Suprapubic skin (tissue), 4 donors: ENCODE results near the gene USF3. TPM values are rescaled to one million over a fixed set of nuclear protein-coding genes. Genes with fewer than 3 reads are reported as not detected.

Source experiments
- DNase-seq, 2 donors: peaks; one replicate each; pipeline ENCODE4 v3.0.0-alpha.2; 2019; ENCODE audit warnings: low spot score in 2 of 2
- H3K27ac ChIP-seq: fragments of 200-600 bp; sonication (generic); one replicate; pipeline ENCODE4 v1.5.1; 2019
- H3K27me3 ChIP-seq: fragments of 200-600 bp; sonication (generic); one replicate; pipeline ENCODE4 v1.5.1; 2019
- H3K36me3 ChIP-seq: fragments of 200-600 bp; sonication (generic); one replicate; pipeline ENCODE4 v1.5.1; 2019
- H3K4me1 ChIP-seq: fragments of 200-600 bp; sonication (generic); one replicate; pipeline ENCODE4 v1.5.1; 2019
- H3K4me3 ChIP-seq: fragments of 200-600 bp; sonication (generic); one replicate; pipeline ENCODE4 v1.5.1; 2019; ENCODE audit warnings: mild to moderate bottlenecking
- H3K9me3 ChIP-seq: fragments of 200-600 bp; sonication (generic); one replicate; pipeline ENCODE4 v1.5.1; 2019
- CTCF ChIP-seq, 2 donors: fragments of 200-600 bp in 1 of 2; fragments of 450-650 bp in 1 of 2; sonication (generic) in 1 of 2; IDR thresholded peaks; one replicate each; pipeline ENCODE4 v1.5.1; 2016 to 2019; ENCODE audit warnings: antibody characterized with exemption in 2 of 2, mild to moderate bottlenecking in 1 of 2, moderate library complexity in 1 of 2
- EP300 ChIP-seq: sonication (generic); formaldehyde crosslinking; IDR thresholded peaks from one replicate; pipeline ENCODE4 v1.6.1; 2017; ENCODE audit warnings: antibody characterized with exemption
- POLR2A ChIP-seq, 2 donors: fragments of 450-650 bp; IDR thresholded peaks; one replicate each; pipeline ENCODE4 v1.6.1; 2017; ENCODE audit warnings: antibody characterized with exemption in 2 of 2, mild to moderate bottlenecking in 2 of 2, moderate library complexity in 2 of 2
- POLR2AphosphoS5 ChIP-seq, 3 donors: sonication (generic); formaldehyde crosslinking; IDR thresholded peaks; one replicate each; pipeline ENCODE4 v1.6.1; 2017; ENCODE audit warnings: antibody characterized with exemption in 3 of 3
- WGBS: methylation state at CpG from one replicate; pipeline ENCODE4 v1.1.5; 2018; 5-methylcytosine and 5-hydroxymethylcytosine counted together
- total RNA-seq, 4 donors: library from RNA; depleted of rRNA; stranded (reverse); fragments of >200 nt; gene quantifications; one replicate each; pipeline ENCODE4 v1.1.0, GENCODE V29; 2016

USF3 gene
- total RNA-seq, 4 donors from 2014 or later, result 20.6 to 34.6 (median 28.2) TPM

- TF ChIP-seq EP300, result no peak
- Histone ChIP-seq H3K4me1 (no peaks in the 10 kb centered on the region), H3K27ac (no peak overlapping the region), H3K9me3 (no peaks in the 10 kb centered on the region), H3K4me3 (no peak overlapping the region), H3K27me3 (no peaks in the 10 kb centered on the region), H3K36me3 (no peaks in the 10 kb centered on the region)
- 76% methylated on average over 4 of the region's 4 CpGs for WGBS
- DNase-seq, result no peak
Measured at GRCh38 chr3:113615976-113616375, 80.5 kb downstream of the USF3 start.

GRCh38 chr3:113614402-113614801 lies 82.0 kb downstream of the USF3 start:
- no peaks in the 10 kb centered on the region for H3K36me3 ChIP-seq
- 54% methylated on average over 5 of the region's 5 CpGs for WGBS
- no peak overlapping the region for H3K4me3 ChIP-seq
- no peak overlapping the region for H3K27ac ChIP-seq
- no peaks in the 10 kb centered on the region for H3K27me3 ChIP-seq
- no peak for DNase-seq
- no peaks in the 10 kb centered on the region for H3K9me3 ChIP-seq
- no peaks in the 10 kb centered on the region for H3K4me1 ChIP-seq
- TF ChIP-seq POLR2A (IDR thresholded peaks at IDR 0.05) (no peak), CTCF (IDR thresholded peaks at IDR 0.05) (no peak), EP300 (no peak), POLR2AphosphoS5 (IDR thresholded peaks at IDR 0.05) (no peak)

GRCh38 chr3:113607219-113607596 lies 89.2 kb downstream of the USF3 start:
- TF ChIP-seq POLR2AphosphoS5 (IDR thresholded peaks at IDR 0.05) (no peak), EP300 (no peak), POLR2A (IDR thresholded peaks at IDR 0.05) (no peak), CTCF (IDR thresholded peaks at IDR 0.05) (no peak)
- H3K27ac ChIP-seq, result no peak overlapping the region
- H3K9me3 ChIP-seq, result no peaks in the 10 kb centered on the region
- no peaks in the 10 kb centered on the region for H3K4me1 ChIP-seq
- WGBS, result 71% methylated on average over 5 of the region's 5 CpGs
- H3K36me3 ChIP-seq, result no peaks in the 10 kb centered on the region
- DNase-seq, result no peak
- no peak overlapping the region for H3K4me3 ChIP-seq
- no peaks in the 10 kb centered on the region for H3K27me3 ChIP-seq

DNA sequence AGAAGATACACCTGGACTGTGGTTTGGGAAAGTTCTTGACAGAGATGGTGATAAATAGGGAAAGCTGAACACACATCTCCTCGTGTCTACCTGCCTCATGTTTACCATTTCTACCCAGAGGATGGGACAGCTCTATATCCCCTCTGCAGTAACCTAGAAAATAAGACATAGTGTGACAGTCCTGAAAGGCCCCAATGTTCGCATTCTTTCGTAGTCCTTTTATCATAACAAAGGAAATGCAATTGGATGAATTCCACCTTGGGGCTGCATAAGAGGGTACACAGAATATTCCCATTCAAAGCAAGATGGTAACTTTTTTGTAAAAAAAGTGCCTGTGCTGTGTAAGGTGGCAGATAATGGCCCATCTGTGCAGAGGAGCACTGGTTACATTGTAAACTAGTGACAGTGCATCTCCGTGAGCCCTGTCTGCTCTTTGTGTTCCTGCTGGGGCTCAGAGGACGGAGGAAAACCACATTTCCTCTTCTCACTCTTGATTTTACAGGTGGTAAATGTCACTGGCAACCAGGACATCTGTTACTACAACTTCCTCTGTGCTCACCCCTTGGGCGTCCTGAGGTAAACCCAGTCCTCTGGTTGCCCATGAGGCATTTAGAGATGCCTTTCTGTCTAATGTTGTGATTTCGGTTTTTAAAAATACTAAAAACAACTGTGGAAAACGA lies 89.8 kb downstream of the USF3 start:
- no peaks in the 10 kb centered on the region for H3K36me3 ChIP-seq
- no peak overlapping the region for H3K27ac ChIP-seq
- no peaks in the 10 kb centered on the region for H3K4me1 ChIP-seq
- no peaks in the 10 kb centered on the region for H3K27me3 ChIP-seq
- TF ChIP-seq POLR2A (IDR thresholded peaks at IDR 0.05) (no peak), CTCF (IDR thresholded peaks at IDR 0.05) (no peak), POLR2AphosphoS5 (IDR thresholded peaks at IDR 0.05) (no peak), EP300 (no peak)
- no peaks in the 10 kb centered on the region for H3K9me3 ChIP-seq
- 64% methylated on average over 8 of the region's 8 CpGs for WGBS
- no peak for DNase-seq
- no peak overlapping the region for H3K4me3 ChIP-seq

GRCh38 chr3:113602836-113603235 lies 93.6 kb downstream of the USF3 start:
- no peak overlapping the region for H3K27ac ChIP-seq
- DNase-seq, result no peak
- H3K36me3 ChIP-seq, result no peaks in the 10 kb centered on the region
- no peak overlapping the region for H3K4me3 ChIP-seq
- TF ChIP-seq POLR2AphosphoS5 (IDR thresholded peaks at IDR 0.05), result no peak
- TF ChIP-seq POLR2A (IDR thresholded peaks at IDR 0.05), result no peak
- TF ChIP-seq EP300, result no peak
- no peak for TF ChIP-seq CTCF (IDR thresholded peaks at IDR 0.05)
- H3K9me3 ChIP-seq, result no peaks in the 10 kb centered on the region
- no peaks in the 10 kb centered on the region for H3K27me3 ChIP-seq
- whole genome bisulfite sequencing, result 63% methylated on average over 11 of the region's 11 CpGs
- H3K4me1 ChIP-seq, result no peaks in the 10 kb centered on the region

DNA sequence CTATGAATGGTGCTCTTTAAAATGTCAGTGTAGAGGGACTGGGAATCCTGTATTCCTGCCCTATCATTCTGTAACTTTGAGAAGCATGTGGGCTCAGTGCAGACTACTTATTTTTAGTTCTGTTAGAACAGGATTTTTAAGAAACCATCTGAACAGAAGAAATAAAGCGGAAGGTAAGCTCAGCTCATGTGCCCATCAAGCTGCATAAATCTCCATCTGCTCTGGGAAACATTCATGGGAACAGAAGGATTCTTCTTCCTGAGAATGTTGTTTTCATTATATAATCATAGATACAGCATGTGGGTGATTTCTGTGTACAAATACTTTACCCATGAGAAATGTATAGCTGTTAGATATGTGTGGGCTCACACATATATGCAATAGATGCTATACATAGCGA lies 94.2 kb downstream of the USF3 start:
- H3K4me1 ChIP-seq, result no peaks in the 10 kb centered on the region
- H3K4me3 ChIP-seq, result no peak overlapping the region
- DNase-seq, result no peak
- no peaks in the 10 kb centered on the region for H3K9me3 ChIP-seq
- WGBS, result 82% methylated on average over 2 of the region's 2 CpGs
- H3K36me3 ChIP-seq, result no peaks in the 10 kb centered on the region
- no peaks in the 10 kb centered on the region for H3K27me3 ChIP-seq
- no peak overlapping the region for H3K27ac ChIP-seq
- TF ChIP-seq CTCF (IDR thresholded peaks at IDR 0.05) (no peak), EP300 (no peak), POLR2AphosphoS5 (IDR thresholded peaks at IDR 0.05) (no peak), POLR2A (IDR thresholded peaks at IDR 0.05) (no peak)
